Right atrium auricular region (tissue), 2 donors: Measurements from ENCODE around the gene ENO1. TPM values are rescaled to one million over a fixed set of nuclear protein-coding genes. Genes with fewer than 3 reads are reported as not detected.

Source experiments
- DNase-seq: peaks from one replicate; pipeline ENCODE4 v3.0.0-alpha.2; 2019; ENCODE audit warnings: low spot score
- H3K27ac ChIP-seq, 2 donors: fragments of 200-600 bp; sonication (generic); 1 replicate in 1 of 2; 2 replicates in 1 of 2; pipeline ENCODE4 v1.5.1; 2016 to 2019
- H3K27me3 ChIP-seq, 2 donors: fragments of 200-600 bp; sonication (generic); one replicate each; pipeline versions ENCODE4 v1.5.1 to v1.6.0; 2017 to 2019
- H3K36me3 ChIP-seq: fragments of 200-600 bp; sonication (generic); one replicate; pipeline ENCODE4 v1.5.1; 2016
- H3K4me1 ChIP-seq, 2 donors: fragments of 200-600 bp; sonication (generic); one replicate each; pipeline versions ENCODE4 v1.5.1 to v1.6.0; 2017 to 2019
- H3K4me3 ChIP-seq, 2 donors: fragments of 200-600 bp; sonication (generic); 1 replicate in 1 of 2; 2 replicates in 1 of 2; pipeline ENCODE4 v1.5.1; 2017 to 2019; ENCODE audit warnings: mild to moderate bottlenecking in 1 of 2, moderate library complexity in 1 of 2
- H3K9me3 ChIP-seq, 2 donors: fragments of 200-600 bp; sonication (generic); one replicate each; pipeline ENCODE4 v1.5.1; 2019
- microRNA-seq, 2 donors: library from miRNA; unstranded; fragments of <30 nt; microRNA quantifications; one replicate each; pipeline ENCODE4, GENCODE V29; 2016 to 2017; ENCODE audit warnings: borderline number of aligned reads in 2 of 2, borderline replicate concordance in 1 of 2
- total RNA-seq, 2 donors: library from RNA; depleted of rRNA; stranded (reverse); fragments of >200 nt; gene quantifications; one replicate each; pipeline ENCODE4 v1.1.0, GENCODE V29; 2016
- TF ChIP-seq, protein P1 (sequence below), 2 donors: fragments of 200-600 bp; sonication (generic); IDR thresholded peaks; one replicate each; pipeline ENCODE4 v1.5.1; 2019; ENCODE audit warnings: antibody characterized with exemption in 2 of 2

Gene ENO1
- total RNA-seq, 2 donors from 2014 or later: 149 to 334 TPM

DNA sequence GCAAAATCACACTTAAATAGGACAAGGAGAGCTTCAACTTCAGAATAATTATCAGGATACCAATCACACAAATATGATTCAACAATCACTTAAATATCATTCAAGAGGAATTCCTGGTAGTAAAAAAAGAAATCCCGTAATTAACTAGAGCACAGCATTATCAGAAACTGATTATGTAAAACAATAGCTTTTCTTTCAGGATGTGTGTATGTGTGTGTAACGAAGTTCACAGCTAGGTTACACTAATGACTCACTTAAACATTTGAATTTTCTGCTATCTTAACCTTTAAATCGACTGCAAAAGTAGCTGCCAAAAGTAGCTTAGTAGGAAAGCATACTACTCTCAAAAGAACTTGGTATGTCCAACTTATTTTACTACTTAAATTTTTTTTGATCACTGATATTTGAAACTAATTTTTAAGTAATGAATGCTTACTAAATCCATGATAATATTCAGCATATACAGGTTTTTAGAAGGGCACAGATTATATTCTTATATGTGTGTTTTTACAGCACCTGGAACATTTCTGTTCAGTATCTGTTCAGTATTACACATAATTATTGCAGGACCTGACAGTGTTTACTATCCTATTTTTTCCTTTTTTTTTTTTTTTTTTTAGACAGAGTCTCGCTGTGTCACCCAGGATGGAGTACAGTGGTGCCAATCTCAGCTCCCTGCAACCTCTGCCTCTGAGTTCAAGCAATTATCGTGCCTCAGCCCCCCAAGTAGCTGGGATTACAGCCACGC is 65.3 kb downstream of the ENO1 start:
- Histone ChIP-seq H3K4me1 (peaks cover 0 to 33% of the 10 kb centered on the region in 2 donors), H3K27me3 (no peaks in the 10 kb centered on the region), H3K36me3 (no peaks in the 10 kb centered on the region), H3K9me3 (no peaks in the 10 kb centered on the region), H3K4me3 (no peak overlapping the region), H3K27ac (no peak overlapping the region)
- DNase-seq: no peak
- TF ChIP-seq, protein P1, sequence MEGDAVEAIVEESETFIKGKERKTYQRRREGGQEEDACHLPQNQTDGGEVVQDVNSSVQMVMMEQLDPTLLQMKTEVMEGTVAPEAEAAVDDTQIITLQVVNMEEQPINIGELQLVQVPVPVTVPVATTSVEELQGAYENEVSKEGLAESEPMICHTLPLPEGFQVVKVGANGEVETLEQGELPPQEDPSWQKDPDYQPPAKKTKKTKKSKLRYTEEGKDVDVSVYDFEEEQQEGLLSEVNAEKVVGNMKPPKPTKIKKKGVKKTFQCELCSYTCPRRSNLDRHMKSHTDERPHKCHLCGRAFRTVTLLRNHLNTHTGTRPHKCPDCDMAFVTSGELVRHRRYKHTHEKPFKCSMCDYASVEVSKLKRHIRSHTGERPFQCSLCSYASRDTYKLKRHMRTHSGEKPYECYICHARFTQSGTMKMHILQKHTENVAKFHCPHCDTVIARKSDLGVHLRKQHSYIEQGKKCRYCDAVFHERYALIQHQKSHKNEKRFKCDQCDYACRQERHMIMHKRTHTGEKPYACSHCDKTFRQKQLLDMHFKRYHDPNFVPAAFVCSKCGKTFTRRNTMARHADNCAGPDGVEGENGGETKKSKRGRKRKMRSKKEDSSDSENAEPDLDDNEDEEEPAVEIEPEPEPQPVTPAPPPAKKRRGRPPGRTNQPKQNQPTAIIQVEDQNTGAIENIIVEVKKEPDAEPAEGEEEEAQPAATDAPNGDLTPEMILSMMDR (IDR thresholded peaks at IDR 0.05): no peak

DNA sequence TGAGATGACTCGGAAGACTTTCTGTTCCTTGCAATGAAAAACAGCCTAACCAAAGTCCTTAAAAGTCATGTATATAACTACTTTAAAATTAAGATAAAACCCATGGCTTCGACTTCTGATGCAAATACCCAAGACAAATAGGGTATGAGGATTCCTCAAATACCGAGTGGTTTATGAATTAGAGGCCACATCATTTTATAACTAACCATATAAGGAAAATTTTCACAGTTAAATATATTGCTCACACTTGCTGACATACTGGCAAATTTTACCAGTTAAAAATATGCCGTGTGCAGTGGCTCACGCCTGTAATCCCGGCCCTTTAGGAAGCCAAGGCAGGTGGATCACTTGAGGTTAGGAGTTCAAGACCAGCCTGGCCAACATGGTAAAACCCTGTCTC is 66.4 kb downstream of the ENO1 start:
- no peak overlapping the region for H3K27ac ChIP-seq
- no peaks in the 10 kb centered on the region for H3K9me3 ChIP-seq
- H3K36me3 ChIP-seq: no peaks in the 10 kb centered on the region
- H3K4me1 ChIP-seq: peaks cover 0 to 33% of the 10 kb centered on the region in 2 donors
- TF ChIP-seq, protein P1 (IDR thresholded peaks at IDR 0.05): no peak
- no peaks in the 10 kb centered on the region for H3K27me3 ChIP-seq
- no peak overlapping the region for H3K4me3 ChIP-seq
- DNase-seq: no peak

Small RNA genes within 50 kb of the gene (microRNA-seq; reads per million reads assigned to microRNA genes)
- gene MIR6728: 0 reads per million in 2 donors

Other genes with a start within 250 kb of the ENO1 start
- gene RERE, start 61.0 kb downstream of the ENO1 start, total RNA-seq: 100 to 1,000 TPM in 1 of 2 donors, 10 to 100 TPM in 1; 99.8 to 125 TPM
- not detected for gene CA6, start 67.2 kb upstream of the ENO1 start, total RNA-seq
- not detected for gene SLC2A7, start 147.7 kb upstream of the ENO1 start, total RNA-seq
- gene SLC2A5, start 190.9 kb upstream of the ENO1 start, total RNA-seq: under 1 TPM; 0.26 to 0.94 TPM